Measurements from ENCODE around the gene LAMA1.

DNA sequence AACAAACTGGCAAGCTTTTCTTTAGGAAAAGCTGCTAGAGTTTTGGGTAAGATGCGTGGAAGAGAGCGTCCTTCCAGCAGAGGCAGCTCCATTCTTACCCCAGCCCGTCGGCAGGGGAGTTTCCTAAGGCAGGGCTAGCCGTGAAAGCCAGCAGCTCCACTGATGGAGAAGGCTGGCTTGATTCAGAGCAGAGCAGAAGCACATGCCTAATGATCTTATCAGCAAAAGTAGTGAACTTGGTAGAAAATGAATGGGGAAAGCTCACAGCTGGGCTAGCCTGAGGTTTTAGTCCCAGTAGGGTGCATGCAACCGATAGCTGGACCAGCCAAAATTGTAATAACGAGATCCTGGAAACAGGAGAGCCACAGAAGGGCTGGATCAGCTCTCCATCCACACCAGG, 20.8 kb downstream of the LAMA1 start:
- TF ChIP-seq, protein P1, sequence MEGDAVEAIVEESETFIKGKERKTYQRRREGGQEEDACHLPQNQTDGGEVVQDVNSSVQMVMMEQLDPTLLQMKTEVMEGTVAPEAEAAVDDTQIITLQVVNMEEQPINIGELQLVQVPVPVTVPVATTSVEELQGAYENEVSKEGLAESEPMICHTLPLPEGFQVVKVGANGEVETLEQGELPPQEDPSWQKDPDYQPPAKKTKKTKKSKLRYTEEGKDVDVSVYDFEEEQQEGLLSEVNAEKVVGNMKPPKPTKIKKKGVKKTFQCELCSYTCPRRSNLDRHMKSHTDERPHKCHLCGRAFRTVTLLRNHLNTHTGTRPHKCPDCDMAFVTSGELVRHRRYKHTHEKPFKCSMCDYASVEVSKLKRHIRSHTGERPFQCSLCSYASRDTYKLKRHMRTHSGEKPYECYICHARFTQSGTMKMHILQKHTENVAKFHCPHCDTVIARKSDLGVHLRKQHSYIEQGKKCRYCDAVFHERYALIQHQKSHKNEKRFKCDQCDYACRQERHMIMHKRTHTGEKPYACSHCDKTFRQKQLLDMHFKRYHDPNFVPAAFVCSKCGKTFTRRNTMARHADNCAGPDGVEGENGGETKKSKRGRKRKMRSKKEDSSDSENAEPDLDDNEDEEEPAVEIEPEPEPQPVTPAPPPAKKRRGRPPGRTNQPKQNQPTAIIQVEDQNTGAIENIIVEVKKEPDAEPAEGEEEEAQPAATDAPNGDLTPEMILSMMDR (IDR thresholded peaks at IDR 0.05; ENCODE audit: poor library complexity, severe bottlenecking), result no peak
- TF ChIP-seq TAF1 (IDR thresholded peaks at IDR 0.05; ENCODE audit: low read depth) (no peak), RAD21 (conservative IDR thresholded peaks at IDR 0.05) (no peak), EP300 (conservative IDR thresholded peaks at IDR 0.05; ENCODE audit: poor library complexity, severe bottlenecking) (no peak), EZH2 (IDR thresholded peaks at IDR 0.05; ENCODE audit: borderline replicate concordance, insufficient read depth, low read length, poor library complexity, severe bottlenecking) (no peak), POLR2AphosphoS5 (IDR thresholded peaks at IDR 0.05) (no peak)
- TF ChIP-seq, protein P2, sequence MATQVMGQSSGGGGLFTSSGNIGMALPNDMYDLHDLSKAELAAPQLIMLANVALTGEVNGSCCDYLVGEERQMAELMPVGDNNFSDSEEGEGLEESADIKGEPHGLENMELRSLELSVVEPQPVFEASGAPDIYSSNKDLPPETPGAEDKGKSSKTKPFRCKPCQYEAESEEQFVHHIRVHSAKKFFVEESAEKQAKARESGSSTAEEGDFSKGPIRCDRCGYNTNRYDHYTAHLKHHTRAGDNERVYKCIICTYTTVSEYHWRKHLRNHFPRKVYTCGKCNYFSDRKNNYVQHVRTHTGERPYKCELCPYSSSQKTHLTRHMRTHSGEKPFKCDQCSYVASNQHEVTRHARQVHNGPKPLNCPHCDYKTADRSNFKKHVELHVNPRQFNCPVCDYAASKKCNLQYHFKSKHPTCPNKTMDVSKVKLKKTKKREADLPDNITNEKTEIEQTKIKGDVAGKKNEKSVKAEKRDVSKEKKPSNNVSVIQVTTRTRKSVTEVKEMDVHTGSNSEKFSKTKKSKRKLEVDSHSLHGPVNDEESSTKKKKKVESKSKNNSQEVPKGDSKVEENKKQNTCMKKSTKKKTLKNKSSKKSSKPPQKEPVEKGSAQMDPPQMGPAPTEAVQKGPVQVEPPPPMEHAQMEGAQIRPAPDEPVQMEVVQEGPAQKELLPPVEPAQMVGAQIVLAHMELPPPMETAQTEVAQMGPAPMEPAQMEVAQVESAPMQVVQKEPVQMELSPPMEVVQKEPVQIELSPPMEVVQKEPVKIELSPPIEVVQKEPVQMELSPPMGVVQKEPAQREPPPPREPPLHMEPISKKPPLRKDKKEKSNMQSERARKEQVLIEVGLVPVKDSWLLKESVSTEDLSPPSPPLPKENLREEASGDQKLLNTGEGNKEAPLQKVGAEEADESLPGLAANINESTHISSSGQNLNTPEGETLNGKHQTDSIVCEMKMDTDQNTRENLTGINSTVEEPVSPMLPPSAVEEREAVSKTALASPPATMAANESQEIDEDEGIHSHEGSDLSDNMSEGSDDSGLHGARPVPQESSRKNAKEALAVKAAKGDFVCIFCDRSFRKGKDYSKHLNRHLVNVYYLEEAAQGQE (IDR thresholded peaks at IDR 0.05; ENCODE audit: borderline replicate concordance), result no peak

All from neural cell (in vitro differentiated cells).